Left renal cortex interstitium (tissue), 4 donors: ENCODE measurements around the gene PCGF2. TPM values are rescaled to one million over a fixed set of nuclear protein-coding genes. Genes with fewer than 3 reads are reported as not detected.

Experiments used
- DNase-seq, 4 donors: peaks; one replicate each; pipeline ENCODE4 v3.0.0-alpha.2; 2013; ENCODE audit warnings: low read depth in 4 of 4, low spot score in 2 of 4, missing footprints in 1 of 4
- polyA plus RNA-seq, 4 donors: library from polyadenylated mRNA; unstranded; fragments of 120-200 nt; gene quantifications; one replicate each; pipeline ENCODE4 v1.2.1, GENCODE V29; 2013; ENCODE audit not compliant: insufficient read length in 4 of 4

Gene PCGF2
- polyA plus RNA-seq, 4 donors: 59.6 to 102 (median 86.8) TPM

- peak in 1 of 4 donors; percentile 66 for DNase-seq
These were observed 43.3 kb downstream of the PCGF2 start, which contains the start of gene MLLT6 for GRCh38 chr17:38704606-38705522. Gene MLLT6, plus strand, starts transcription at chr17:38705273. Its CDS starts 360 bp downstream, at chr17:38705633.

- peak in 3 of 4 donors; percentile 58 to 84 (median 79) for DNase-seq
These were observed 44.2 kb downstream of the PCGF2 start for GRCh38 chr17:38703742-38704605.

GRCh38 chr17:38702916-38703741 is 45.0 kb downstream of the PCGF2 start:
- no peak for DNase-seq

- peak in 2 of 4 donors; percentile 48 to 78 for DNase-seq
These were observed 45.8 kb downstream of the PCGF2 start for GRCh38 chr17:38702166-38702915.

GRCh38 chr17:38701504-38702165 is 46.5 kb downstream of the PCGF2 start:
- no peak for DNase-seq

- no peak for DNase-seq
These were observed 49.4 kb downstream of the PCGF2 start for GRCh38 chr17:38698760-38699159.

GRCh38 chr17:38697061-38697820 is 50.9 kb downstream of the PCGF2 start:
- no peak for DNase-seq

GRCh38 chr17:38693700-38694329 is 54.3 kb downstream of the PCGF2 start:
- DNase-seq: no peak

GRCh38 chr17:38691154-38691553 is 57.0 kb downstream of the PCGF2 start:
- DNase-seq: no peak

- DNase-seq: no peak
These were observed 57.8 kb downstream of the PCGF2 start for GRCh38 chr17:38690386-38690785.

GRCh38 chr17:38687286-38687685 is 60.9 kb downstream of the PCGF2 start:
- DNase-seq: no peak

GRCh38 chr17:38685491-38685890 is 62.6 kb downstream of the PCGF2 start:
- DNase-seq: no peak

Other genes starting within 250 kb of the PCGF2 start
- gene SRCIN1, start 142.4 kb downstream of the PCGF2 start, polyA plus RNA-seq: 1 to 10 TPM; 2.5 to 7.6 (median 4.7) TPM
- 1 to 10 TPM; 1.3 to 1.7 (median 1.5) TPM for gene EPOP, start 73.4 kb downstream of the PCGF2 start, polyA plus RNA-seq
- gene MLLT6, start 43.1 kb downstream of the PCGF2 start, polyA plus RNA-seq: 100 to 1,000 TPM in 2 of 4 donors, 10 to 100 TPM in 2; 57.8 to 152 (median 104) TPM
- 10 to 100 TPM; 10.3 to 17.2 (median 13.3) TPM for gene CISD3, start 18.0 kb downstream of the PCGF2 start, polyA plus RNA-seq
- 100 to 1,000 TPM; 104 to 137 (median 125) TPM for gene PSMB3, start 4.4 kb upstream of the PCGF2 start, polyA plus RNA-seq
- gene PIP4K2B, start 51.2 kb upstream of the PCGF2 start, polyA plus RNA-seq: 10 to 100 TPM; 72.3 to 87.0 (median 76.9) TPM
- gene CWC25, start 77.0 kb upstream of the PCGF2 start, polyA plus RNA-seq: 10 to 100 TPM; 21.8 to 31.1 (median 29.1) TPM
- 1,000 to 10,000 TPM; 2,198 to 3,027 (median 2,568) TPM for gene RPL23, start 105.4 kb upstream of the PCGF2 start, polyA plus RNA-seq
- gene LASP1, start 121.7 kb upstream of the PCGF2 start, polyA plus RNA-seq: 100 to 1,000 TPM; 140 to 161 (median 151) TPM
- not detected for gene FBXO47, start 219.1 kb upstream of the PCGF2 start, polyA plus RNA-seq